GM18868 (cell line): ENCODE data around the gene TRIM33.
"Not testable (repeated sequence)": the region's sequence is repeated elsewhere in the genome, so short reads cannot be mapped to it uniquely, and the experiment has no call there.

Source experiments
- ATAC-seq: cut with Tn5 transposase; IDR thresholded peaks from one replicate; pipeline ENCODE4 v1.9.1; 2021; ENCODE audit warnings: mild to moderate bottlenecking, moderate library complexity; ENCODE audit not compliant: unreplicated experiment

Gene TRIM33

DNA sequence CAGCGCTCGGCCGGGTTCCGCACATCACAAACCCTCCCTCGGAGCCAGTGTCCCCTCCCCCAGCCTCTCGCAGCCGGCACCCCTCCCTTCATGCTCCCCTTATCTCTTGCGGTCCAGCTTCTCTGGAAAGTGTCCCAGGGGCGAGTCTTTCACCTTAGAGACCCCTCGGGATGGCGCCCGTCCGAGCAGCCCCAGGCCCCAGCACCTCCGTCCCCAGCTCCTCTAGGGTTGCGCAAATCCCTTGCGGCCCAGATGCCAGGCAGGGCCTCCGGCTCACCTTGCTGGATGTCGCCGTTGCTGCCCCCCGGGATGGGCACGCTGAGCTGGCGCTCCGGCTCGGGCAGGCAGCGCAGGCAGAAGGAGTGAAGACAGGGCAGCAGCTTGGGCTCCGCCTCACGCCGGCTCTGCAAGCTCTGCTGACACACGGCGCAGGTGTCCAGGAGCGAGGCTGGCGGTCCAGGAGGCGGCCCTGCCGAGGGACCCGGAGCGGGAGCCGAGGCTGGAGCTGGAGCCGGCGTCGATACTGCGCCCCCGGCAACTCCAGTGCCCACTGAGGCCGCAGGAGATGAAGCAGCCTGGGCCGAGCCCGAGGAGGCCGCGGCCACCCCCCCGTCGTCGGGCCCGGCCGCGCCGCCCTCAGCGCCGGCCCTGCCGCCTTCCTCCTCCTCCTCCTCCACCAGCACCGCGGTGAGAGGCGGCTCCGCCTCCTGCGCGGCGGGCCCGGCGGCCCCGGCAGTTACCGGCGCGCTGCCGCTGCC is 550 bp downstream of the TRIM33 start:
- ATAC-seq = peak; percentile 50

DNA sequence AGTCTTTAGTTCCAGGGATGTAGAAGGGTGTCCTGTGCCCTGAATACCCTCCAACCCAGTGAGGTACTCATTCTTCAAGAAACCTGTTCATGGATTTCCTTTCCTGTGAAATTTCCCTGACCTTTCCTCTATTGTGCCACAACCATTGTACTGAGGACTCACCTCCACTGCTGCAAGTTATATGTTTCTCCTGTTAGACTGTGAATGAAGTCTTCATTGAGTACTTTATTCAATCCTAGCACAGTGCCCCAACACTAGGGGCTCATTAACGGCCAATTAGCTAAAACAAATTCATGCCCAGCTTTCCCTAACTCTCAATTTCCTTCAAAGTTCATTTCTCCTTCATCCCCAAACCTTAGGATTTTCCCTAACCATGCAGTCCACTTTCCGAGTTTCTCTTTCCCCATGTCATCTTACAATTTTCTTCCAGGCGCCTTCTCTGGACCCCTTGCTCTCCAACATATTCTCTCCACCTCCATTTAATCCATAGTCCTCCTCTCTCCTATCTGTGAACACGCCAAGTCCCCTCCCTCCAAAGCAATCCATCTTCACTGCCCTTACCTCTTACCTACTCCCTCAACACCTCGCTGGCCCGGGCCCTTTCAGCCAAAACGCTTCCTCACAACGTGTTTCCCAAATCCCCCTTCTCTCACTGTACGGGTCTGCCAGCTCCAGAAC is 1.3 kb downstream of the TRIM33 start:
- no peak for ATAC-seq

DNA sequence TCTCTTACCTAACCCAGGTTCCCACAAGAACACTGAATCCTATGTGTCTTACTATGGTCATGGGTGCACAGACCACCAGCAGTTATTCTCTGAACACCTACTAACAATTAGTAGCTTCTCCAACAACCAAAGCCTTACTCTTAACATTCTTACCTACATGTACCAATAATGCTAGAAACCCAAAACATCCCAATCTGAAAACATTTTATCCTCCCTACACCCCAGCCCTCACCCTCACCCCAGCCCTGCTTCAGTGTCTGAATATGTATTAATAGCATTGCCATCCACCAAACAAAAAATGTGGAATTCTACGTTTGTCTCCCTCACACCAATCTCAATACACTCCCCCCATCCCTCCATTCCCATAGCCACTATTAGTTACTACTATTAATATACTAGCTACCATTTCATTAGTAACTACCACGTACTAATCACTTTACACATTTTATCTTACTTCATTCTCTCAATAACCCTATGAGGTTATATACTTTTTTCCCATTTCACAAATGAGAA is 2.6 kb downstream of the TRIM33 start:
- no peak for ATAC-seq

DNA sequence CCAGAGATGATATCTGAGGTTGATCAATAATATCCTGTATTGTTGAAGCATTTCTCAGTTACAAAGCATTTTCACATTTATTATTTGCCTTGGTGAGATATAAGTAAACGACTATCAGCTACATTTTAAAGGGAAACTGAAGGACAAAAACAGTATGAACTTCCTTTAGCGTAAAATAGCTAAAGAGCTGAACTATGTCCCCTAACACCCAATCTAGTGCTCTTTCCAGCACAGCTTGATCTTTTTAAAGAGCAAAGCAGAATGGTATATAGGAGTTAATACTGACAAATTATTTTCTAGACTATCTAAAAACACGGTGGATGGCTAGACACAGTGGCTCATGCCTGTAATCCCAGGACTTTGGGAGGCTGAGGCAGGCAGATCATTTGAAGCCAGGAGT is 3.5 kb downstream of the TRIM33 start:
- ATAC-seq = no peak

DNA sequence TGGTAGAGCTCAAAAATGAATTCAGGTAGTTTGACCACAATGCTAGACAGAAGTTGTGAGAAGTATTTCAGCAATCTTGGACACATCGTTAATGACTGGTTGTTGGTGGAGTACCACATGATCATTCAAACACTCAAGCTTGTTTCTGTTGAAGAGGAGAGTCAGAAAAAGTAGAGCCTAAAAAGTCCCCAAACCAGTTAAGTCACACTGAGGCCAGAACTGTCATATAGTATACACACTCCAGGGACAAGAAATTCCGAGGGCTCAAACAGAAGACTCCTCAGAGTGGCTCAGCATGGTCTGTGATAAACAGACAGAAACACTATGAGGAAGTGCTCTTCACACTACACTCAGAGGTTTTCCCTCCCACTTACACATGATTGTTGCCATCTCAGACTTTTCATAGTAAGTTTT is 5.8 kb downstream of the TRIM33 start:
- no peak for ATAC-seq

DNA sequence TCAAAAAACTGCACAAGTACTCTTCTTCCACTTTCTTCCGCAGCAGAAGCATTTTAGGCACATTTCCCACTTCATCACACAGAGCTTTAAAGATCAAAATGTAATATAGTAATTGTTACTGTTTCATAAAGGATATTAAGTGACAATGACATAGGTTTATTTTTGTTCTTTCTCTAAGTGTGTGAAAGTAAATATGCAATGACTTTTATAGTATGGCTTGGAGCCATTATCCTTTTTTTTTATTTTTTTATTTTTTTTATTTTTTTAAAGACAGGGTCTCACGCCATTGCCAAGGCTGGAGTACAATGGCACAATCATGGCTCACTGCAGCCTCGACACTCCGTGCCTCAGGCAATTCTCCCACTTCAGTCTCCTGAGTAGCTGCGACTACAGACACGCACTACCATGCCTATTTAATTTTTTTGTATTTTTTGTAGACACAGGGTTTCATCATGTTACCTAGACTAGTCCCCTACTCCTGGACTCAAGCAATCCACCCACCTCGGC is 7.0 kb downstream of the TRIM33 start:
- ATAC-seq = no peak

DNA sequence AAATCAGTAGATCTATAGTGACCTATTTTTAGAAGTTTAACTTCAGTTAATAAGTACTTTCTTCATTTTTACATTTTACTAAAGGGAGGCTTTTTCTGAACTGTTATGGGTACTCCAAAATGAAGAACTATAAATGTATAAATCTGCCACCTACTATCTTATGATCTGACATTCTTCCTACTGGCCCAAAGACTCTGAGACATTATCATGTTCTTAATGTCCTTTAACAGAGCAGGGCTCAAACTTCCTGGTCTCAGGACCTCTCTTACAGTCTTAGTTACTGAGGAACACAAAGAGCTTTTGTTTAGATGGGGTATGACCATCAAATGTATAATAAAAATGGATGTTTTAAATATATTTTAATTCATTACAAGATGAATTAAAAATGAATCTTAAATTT is 8.9 kb downstream of the TRIM33 start:
- no peak for ATAC-seq

DNA sequence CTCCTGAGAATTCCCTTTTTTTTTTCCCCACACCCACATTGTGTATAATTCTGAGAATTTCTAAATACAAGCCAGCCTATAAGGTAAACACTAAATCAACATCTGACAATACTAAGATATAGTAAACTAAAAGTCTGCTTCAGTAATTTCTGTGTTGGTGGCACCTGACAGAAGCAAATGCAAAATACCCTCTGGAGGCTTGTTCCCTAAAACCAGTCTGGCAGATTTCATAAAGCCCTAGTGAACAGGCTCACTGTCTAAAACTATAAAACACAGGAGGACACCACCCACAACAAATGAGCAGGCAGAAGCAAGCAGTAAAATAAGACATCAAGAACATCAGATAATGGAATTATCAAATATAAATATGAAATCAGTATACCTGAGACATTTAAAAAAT is 11.5 kb downstream of the TRIM33 start:
- ATAC-seq = no peak

DNA sequence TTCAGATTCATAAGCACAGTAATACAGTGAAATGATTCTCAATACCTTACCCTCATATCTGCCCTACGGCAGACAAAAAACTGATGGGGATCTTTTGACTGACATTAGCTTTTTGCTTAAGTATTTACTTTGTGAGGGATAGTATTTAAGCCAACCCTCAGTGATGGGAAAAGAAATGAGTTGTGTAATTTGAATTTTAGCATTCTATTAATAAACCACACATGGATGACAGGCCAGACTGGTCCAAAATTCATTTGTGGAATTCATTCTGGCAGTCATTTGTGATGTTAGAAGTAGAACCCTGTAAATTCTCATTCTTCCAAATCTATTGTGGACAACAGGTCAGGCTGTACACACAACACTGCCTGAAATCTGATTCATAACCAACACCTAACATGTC is 14.9 kb downstream of the TRIM33 start:
- no peak for ATAC-seq

DNA sequence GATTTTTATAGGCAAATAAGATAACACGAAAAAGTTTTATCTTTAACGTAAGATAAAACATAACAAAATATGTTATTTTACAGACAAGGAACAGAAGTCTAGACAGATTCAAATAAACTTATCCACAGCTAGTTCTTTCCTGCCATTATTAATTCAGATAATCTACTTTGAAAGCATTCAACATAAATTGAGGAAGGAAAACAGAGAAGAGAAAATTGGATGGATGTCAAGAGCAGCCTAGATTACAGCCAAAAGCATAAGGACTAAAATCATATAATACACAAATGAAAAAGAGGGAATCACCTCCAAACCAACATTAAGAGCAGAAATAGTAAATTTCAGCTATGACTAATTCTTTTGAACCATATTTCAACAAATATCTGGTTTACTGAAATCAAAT is 15.5 kb downstream of the TRIM33 start:
- no peak for ATAC-seq

DNA sequence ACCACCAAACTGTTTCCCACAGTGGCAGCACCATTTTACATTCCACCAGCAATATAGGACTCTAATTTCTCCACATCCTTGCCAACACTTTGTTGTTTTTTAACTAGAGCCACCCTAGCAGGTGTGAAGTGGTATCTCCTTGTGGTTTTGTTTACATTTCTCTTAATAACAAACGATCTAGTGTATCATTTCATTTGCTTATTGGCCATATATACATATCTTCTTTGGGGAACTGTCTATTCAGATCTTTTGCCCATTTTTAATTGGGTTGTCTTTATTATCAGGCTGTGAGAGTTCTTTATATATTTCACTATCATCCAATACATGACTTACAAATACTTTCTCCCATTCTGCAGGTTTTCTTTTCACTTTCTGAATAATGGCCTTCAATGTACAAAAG is 18.0 kb downstream of the TRIM33 start:
- no peak for ATAC-seq

DNA sequence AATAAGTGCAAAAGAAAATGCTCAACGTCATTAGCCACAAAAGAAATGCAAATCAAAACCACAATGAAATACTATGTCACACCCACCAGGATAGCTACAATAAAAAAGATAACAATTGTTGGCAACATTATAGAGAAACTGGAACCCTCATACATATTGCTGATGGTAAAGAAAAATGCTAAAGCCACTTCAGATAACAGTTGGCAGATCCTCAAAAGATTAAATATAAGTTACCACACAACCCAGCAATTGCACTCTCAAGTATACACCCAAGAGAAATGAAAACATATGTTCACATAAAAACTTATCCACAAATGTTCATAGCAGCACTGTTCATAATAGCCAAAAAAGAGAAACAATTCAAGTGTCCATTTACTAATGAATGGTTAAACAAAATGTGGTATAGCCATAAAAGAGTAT is 20.7 kb downstream of the TRIM33 start:
- ATAC-seq = no peak

DNA sequence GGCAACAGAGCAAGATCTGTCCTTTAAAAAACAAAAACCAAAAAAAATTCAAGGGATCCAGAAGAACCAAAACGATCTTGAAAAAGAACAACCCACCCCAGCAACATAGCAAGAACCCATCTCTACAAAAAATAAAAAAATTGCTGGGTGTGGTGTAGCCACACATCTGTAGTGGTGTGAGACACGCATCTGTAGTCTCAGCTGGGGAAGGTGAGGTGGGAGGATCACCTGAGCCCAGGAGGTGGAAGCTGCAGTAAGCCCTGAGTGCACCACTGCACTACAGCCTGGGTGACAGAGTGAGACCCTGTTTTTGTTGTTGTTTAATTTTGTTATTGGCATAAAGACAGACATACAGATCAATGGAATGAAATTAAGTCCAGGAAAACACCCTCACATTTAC is 22.3 kb downstream of the TRIM33 start:
- ATAC-seq = no peak

DNA sequence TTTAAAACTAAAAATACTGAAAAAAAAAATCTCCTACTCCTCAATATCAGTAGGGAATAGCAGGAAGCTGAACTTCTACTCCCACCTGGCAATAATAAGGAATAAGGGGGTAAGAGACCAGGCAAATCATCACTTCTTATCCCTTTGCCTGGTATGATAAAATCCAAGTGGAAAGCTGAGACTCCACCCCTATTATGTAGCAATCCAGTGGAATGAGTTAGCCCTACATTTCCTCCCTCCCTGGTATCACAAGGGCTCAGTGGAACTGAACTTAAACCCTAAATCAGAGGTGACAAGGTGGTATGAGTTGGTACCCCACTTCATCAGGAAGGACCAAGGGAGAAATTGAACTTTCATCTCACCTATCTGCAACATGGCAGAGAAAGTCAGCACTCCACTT is 25.7 kb downstream of the TRIM33 start:
- no peak for ATAC-seq

DNA sequence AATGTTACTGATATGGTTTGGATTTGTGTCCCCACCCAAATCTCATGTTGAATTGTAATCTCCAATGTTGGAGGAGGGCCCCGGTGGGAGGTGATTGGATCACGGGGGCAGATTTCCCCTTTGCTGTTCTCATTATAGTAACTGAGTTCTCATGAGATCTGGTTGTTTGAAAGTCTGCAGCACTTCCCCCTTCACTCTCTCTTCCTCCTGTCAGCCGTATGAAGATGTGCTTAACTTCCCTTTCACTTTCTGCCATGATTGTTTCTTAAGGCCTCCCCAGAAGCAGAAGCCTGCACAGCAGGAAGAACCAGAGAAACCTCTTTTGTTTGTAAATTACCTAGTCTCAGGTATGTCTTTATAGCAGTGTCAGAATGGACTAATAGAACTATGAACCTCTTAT is 28.4 kb downstream of the TRIM33 start:
- ATAC-seq = peak; percentile 78

DNA sequence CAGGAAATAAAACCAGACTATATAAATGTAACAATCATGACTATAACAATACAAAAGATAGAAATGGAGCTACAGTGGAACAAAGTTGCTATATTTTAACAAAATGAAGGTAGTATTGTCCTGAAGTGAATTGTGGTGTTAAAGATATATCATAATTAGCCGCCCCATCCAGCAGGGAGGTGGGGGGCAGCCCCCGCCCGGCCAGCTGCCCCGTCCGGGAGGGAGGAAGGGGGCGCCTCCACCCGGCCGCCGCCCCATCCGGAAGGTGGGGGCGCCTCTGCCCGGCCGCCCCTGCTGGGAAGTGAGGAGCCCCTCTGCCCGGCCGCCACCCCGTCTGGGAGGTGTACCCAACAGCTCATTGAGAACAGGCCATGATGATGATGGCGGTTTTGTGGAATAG is 31.4 kb downstream of the TRIM33 start:
- not testable (repeated sequence) for ATAC-seq

DNA sequence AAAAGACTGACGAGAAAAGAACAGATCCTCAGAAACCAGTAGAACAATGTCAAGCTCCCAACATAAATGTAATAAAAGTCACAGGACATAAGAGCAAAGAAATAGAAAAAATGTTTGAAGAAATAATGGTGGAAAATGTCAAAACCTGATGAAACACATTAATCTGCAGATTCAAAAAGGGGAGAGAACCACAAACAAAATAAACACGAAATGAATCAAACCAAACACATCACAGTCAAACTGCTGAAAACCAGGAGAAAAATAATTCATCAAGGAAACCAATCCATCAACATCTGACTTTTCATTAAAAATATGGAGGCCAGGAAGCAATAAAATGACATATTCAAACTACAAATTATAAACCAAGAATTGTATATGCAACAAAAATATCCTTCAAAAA is 31.9 kb downstream of the TRIM33 start:
- no peak for ATAC-seq

DNA sequence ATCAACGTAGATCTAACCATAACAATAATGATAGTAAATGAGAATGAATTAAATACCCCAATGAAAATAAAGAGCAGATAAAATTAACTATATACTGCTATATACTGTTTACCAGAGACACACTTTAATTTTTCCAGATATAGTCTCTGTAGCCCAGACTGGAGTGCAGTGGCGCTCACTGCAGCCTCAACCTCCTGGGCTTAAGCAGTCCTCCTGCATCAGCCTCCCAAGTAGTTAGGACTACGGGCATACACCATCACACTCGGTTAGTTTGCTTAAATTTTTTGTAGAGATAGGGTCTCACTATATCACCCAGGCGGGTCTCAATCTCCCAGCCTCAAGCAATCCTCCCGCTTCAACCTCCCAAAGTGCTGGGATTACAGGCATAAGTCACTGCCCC is 37.2 kb downstream of the TRIM33 start:
- no peak for ATAC-seq

DNA sequence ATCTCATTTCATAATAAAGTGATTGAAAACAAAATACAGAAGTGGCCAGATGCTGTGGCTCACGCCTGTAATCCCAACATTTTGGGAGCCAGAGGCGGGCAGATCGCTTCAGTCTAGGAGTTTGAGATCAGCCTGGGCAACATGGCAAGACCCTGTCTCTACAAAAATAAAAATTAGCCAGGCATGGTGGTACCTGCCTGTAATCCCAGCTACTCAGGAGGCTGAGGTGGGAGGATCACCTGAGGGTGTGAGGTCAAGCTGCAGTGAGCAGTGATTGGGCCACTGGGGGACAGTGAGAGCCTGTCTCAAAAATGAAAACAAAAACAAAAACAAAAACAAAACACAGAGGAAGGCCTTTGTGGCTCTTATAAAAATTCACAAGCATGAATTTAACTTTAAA is 38.6 kb downstream of the TRIM33 start:
- no peak for ATAC-seq

DNA sequence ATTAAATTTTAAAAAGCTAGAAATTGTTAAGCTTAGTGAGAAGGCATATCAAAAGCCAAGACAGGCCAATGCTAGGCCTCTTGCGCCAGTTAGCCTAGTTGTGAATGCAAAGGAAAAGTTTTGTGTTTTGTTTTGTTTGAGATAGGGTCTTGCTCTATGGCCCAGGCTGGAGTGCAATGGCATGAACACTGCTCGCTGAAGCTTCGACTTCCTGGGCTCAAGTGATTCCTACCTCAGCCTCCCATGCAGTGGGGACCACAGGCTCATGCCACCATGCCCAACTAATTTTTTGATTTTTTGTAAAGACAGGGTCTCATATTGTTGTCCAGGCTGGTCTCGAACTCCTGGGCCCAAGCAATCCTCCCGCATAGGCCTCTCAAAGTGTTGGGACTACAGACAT is 40.3 kb downstream of the TRIM33 start:
- ATAC-seq = no peak

DNA sequence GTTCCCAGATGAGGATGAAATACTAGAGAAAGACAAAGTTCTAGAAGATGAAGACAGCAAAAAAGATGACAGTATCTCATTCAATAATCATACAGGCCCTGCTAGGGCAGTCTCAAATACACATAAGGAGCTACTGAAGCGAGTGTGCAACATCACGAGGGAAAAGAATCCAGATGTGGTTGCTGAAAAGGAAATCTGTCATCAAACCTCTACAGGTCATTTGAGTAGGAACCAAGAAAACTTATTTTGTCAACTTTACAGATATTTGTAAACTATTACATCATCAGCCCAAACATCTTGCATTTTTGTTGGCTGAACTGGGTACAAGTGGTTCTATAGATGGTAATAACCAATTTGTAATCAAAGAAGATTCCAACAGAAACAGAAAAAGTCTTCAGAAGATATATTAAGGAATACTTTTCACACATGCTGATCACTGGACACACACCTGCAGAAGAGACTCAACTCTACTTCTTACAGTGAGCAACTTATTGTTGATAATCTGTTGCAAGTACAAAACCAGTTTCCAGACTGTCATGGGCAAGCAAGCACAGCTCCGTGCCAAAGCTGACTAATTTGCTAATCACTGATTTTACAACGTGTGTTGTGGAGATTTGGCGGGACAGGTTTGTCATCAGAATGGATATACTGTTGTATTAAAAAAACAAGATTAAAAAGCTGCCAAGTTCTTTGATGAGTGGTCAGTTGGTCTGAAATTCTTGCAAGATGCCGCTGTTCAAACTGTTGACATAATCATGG is 42.1 kb downstream of the TRIM33 start:
- no peak for ATAC-seq

DNA sequence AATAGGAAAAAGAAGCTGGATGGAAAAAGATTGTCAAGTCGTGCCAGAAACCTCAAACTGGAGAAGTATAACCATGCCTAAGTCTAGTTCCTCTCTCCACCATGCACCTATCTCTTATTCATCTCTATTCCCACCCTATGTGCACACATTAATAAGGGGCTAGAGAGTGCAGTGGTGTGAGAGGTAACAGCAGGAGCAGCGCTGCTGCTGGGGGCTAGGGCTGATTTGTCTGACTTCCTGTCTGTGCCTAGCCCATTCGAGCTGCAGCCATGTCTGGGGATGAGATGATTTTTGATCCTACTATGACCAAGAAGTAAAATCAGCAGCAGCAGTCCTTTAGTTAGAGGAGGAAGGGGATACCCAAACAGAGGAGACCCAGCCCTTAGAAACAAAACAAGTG is 43.0 kb downstream of the TRIM33 start:
- no peak for ATAC-seq
